ENCODE measurements around the gene G0S2. TPM values are rescaled to one million over a fixed set of nuclear protein-coding genes. Genes with fewer than 3 reads are reported as not detected.

Gene G0S2
- total and polyA plus RNA-seq, 9 of the 15 experiments (the other 6 are each of a cell fraction or from before 2014, with no cell fraction given): 0.18 to 65.6 (median 11.4) TPM

- TF ChIP-seq E2F4 (CRISPR knock-in tag; IDR thresholded peaks at IDR 0.05; ENCODE audit: low read depth): no peak
- TF ChIP-seq ZNF197 (CRISPR knock-in tag; IDR thresholded peaks at IDR 0.05; ENCODE audit: low read depth): peak; percentile 63; the same call in 1 of the 2 replicates
- TF ChIP-seq CCNT2 (IDR thresholded peaks at IDR 0.05; ENCODE audit: borderline replicate concordance, extremely low read depth, insufficient read length, low read depth, low read length): peak; percentile 76
- TF ChIP-seq E2F6 (IDR thresholded peaks at IDR 0.05; ENCODE audit: borderline replicate concordance in 1 of 2, extremely low read depth in 1 of 2, insufficient read depth in 1 of 2, insufficient read length in 1 of 2, low read depth in 1 of 2, low read length in 1 of 2, poor library complexity in 1 of 2, severe bottlenecking in 1 of 2): peak in 1 of 2 experiments; percentile 11
- no peak for TF ChIP-seq CTCFL (IDR thresholded peaks at IDR 0.05; ENCODE audit: borderline replicate concordance, insufficient read depth, low read depth, low read length, poor library complexity, severe bottlenecking)
- TF ChIP-seq ETS2 (tag; IDR thresholded peaks at IDR 0.05; ENCODE audit: borderline replicate concordance, poor library complexity, severe bottlenecking): no peak
- no peak for TF ChIP-seq THAP7 (CRISPR knock-in tag; IDR thresholded peaks at IDR 0.05)
- peak; percentile 94 for TF ChIP-seq CBFA2T3 (IDR thresholded peaks at IDR 0.05)
- TF ChIP-seq MCM2 (IDR thresholded peaks at IDR 0.05; ENCODE audit: low read depth): no peak
- no peak for TF ChIP-seq CREB1 (IDR thresholded peaks at IDR 0.05)
- no peak for TF ChIP-seq CREB1 (CRISPR knock-in tag; IDR thresholded peaks at IDR 0.05)
- no peak for TF ChIP-seq HIVEP1 (CRISPR knock-in tag; IDR thresholded peaks at IDR 0.05)
- 0 out of 2 replicates have a peak, but pooled peaks have one; percentile 20 for TF ChIP-seq ZNF445 (CRISPR knock-in tag; IDR thresholded peaks at IDR 0.05; ENCODE audit: low read depth)
- no peak for TF ChIP-seq RNF2 (IDR thresholded peaks at IDR 0.05)
- TF ChIP-seq ZNF583 (CRISPR knock-in tag; IDR thresholded peaks at IDR 0.05): 0 out of 2 replicates have a peak, but pooled peaks have one; percentile 40
- no peak for TF ChIP-seq PHF20 (IDR thresholded peaks at IDR 0.05; ENCODE audit: partially characterized antibody)
- no peak for TF ChIP-seq PHF8 (IDR thresholded peaks at IDR 0.05; ENCODE audit: borderline replicate concordance, low read length)
- TF ChIP-seq MTF1 (CRISPR knock-in tag; IDR thresholded peaks at IDR 0.05; ENCODE audit: borderline replicate concordance): peak; percentile 27; the same call in 1 of the 2 replicates
Measured at GRCh38 chr1:209645574-209646452, 29.4 kb upstream of the G0S2 start (continued).

Measured in K562 (cell line).